OCI-LY3 (cell line): Measurements from ENCODE around the gene CYSLTR2.

Experiments
- H2AFZ ChIP-seq: fragments of 200-600, 300-600 bp; shearing (Covaris generic); 2 replicates; pipeline ENCODE4 v1.6.0; 2014; ENCODE audit warnings: antibody characterized with exemption, low read depth, low read length
- H3K27ac ChIP-seq: fragments of 200-600, 300-600 bp; sonication (generic); 2 replicates; pipeline ENCODE4 v1.5.1; 2014; ENCODE audit warnings: mild to moderate bottlenecking, low read length, moderate library complexity, mixed read lengths
- H3K27me3 ChIP-seq: fragments of 200-600, 300-600 bp; sonication (generic); 2 replicates; pipeline ENCODE4 v1.6.1; 2014; ENCODE audit warnings: low read depth, low read length, mixed read lengths
- H3K36me3 ChIP-seq: fragments of 200-600, 300-600 bp; sonication (generic); replicated peaks from 2 replicates; pipeline ENCODE3; 2014; ENCODE audit warnings: low read depth, low read length, mixed read lengths
- H3K4me1 ChIP-seq: fragments of 300-600, 200-600 bp; sonication (generic); 2 replicates; pipeline ENCODE4 v1.6.1; 2014; ENCODE audit warnings: low read length, mixed read lengths
- H3K4me2 ChIP-seq: fragments of 200-600, 300-600 bp; sonication (generic); 2 replicates; pipeline ENCODE4 v1.6.1; 2014; ENCODE audit warnings: low read length, mixed read lengths
- H3K4me3 ChIP-seq: fragments of 300-600, 200-600 bp; sonication (generic); 2 replicates; pipeline ENCODE4 v1.5.1; 2014; ENCODE audit warnings: antibody characterized with exemption, mild to moderate bottlenecking, low read length, moderate library complexity
- H3K79me2 ChIP-seq: fragments of 300-600, 200-600 bp; shearing (Covaris generic); 2 replicates; pipeline ENCODE4 v1.6.1; 2014; ENCODE audit warnings: mild to moderate bottlenecking, low read length, mixed read lengths
- H3K9ac ChIP-seq: fragments of 300-600, 200-600 bp; shearing (Covaris generic); 2 replicates; pipeline ENCODE4 v1.6.0; 2014; ENCODE audit warnings: mild to moderate bottlenecking, low read length, moderate library complexity
- H3K9me3 ChIP-seq: fragments of 200-600, 300-600 bp; shearing (Covaris generic); 2 replicates; pipeline ENCODE4 v1.6.1; 2014; ENCODE audit warnings: low read length, mixed read lengths; ENCODE audit not compliant: insufficient read depth
- H4K20me1 ChIP-seq: fragments of 200-600, 300-600 bp; sonication (generic); 2 replicates; pipeline ENCODE4 v1.6.1; 2016; ENCODE audit warnings: low read length, mixed read lengths; ENCODE audit not compliant: insufficient read depth
- EZH2phosphoT487 ChIP-seq: fragments of 200-600 bp; shearing (Covaris generic); IDR thresholded peaks from 2 replicates; pipeline ENCODE4 v1.6.1; 2018; ENCODE audit warnings: antibody characterized with exemption, mixed run types, low read depth
- TF ChIP-seq, protein P1 (sequence below): fragments of 200-600, 300-600 bp; sonication (generic); IDR thresholded peaks from 2 replicates; pipeline ENCODE4 v1.5.1; 2014; ENCODE audit warnings: antibody characterized with exemption, low read length, low read depth

The CYSLTR2 gene, protein sequence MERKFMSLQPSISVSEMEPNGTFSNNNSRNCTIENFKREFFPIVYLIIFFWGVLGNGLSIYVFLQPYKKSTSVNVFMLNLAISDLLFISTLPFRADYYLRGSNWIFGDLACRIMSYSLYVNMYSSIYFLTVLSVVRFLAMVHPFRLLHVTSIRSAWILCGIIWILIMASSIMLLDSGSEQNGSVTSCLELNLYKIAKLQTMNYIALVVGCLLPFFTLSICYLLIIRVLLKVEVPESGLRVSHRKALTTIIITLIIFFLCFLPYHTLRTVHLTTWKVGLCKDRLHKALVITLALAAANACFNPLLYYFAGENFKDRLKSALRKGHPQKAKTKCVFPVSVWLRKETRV

DNA sequence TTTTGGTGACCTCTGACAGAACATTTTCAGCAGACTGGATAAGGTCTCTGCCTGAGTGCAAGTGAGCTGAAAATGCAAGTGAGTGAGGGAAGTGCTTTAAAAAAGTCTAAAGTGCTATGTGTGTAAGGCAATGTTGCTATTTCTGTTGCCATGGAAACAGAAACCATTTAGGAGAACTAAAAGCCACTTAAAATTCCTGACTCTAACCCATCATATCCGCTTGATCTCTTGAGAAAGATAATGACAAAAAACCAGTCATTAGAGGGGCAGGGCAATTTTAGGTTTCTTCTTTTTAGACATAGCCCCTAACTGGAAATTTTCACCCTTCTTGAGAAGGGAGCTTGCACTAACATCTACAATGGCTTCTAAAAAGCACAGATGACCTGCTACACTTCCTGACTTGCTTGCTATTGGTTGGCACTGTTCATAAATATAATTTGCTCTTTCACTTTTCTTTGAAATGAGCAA lies at the start of gene CYSLTR2:
TSS of gene CYSLTR2 (plus strand) at position 458 of the 468 bp plus-strand sequence. CDS start 52,889 bp downstream, outside the sequence.
- no peaks in the 10 kb centered on the region for H3K9me3 ChIP-seq
- peaks cover 32% of the 10 kb centered on the region for H3K4me1 ChIP-seq
- peak within 1 kb of the TSS; percentile 51 for H3K4me3 ChIP-seq
- no peaks in the 10 kb centered on the region for H3K79me2 ChIP-seq
- H3K4me2 ChIP-seq, result peak within 1 kb of the TSS; percentile 62
- peak within 1 kb of the TSS; percentile 86 for H2AFZ ChIP-seq
- TF ChIP-seq, protein P1, sequence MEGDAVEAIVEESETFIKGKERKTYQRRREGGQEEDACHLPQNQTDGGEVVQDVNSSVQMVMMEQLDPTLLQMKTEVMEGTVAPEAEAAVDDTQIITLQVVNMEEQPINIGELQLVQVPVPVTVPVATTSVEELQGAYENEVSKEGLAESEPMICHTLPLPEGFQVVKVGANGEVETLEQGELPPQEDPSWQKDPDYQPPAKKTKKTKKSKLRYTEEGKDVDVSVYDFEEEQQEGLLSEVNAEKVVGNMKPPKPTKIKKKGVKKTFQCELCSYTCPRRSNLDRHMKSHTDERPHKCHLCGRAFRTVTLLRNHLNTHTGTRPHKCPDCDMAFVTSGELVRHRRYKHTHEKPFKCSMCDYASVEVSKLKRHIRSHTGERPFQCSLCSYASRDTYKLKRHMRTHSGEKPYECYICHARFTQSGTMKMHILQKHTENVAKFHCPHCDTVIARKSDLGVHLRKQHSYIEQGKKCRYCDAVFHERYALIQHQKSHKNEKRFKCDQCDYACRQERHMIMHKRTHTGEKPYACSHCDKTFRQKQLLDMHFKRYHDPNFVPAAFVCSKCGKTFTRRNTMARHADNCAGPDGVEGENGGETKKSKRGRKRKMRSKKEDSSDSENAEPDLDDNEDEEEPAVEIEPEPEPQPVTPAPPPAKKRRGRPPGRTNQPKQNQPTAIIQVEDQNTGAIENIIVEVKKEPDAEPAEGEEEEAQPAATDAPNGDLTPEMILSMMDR, result no peak
- no peak for TF ChIP-seq EZH2phosphoT487
- peak within 1 kb of the TSS; percentile 5; the same call in 1 of the 2 replicates for H3K9ac ChIP-seq
- peak within 1 kb of the TSS; percentile 13 for H3K27ac ChIP-seq
- H3K27me3 ChIP-seq, result no peaks in the 10 kb centered on the region
- H4K20me1 ChIP-seq, result no peaks in the 10 kb centered on the region
- H3K36me3 ChIP-seq, result no peaks in the 10 kb centered on the region

DNA sequence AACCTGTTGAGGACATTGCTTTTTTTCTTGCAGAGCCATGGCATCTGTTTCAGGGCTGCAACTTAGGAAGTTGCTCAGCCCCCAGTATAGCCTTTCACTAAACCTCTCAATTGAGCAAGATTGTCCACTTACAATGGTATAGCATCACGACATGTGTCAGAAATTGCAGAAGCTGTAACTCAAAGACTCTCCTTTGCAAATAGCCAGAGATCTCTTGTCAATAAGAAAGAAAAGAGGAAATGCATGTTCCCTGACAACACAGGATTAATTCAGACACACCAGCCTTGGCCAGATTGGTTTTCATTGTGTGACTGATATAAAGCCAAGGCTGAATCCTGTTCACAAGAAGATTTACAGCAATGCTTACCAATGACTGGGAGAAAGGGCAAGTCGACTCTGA lies 38.7 kb upstream of the CYSLTR2 start:
- Histone ChIP-seq H3K27ac (no peak overlapping the region), H3K9ac (no peak overlapping the region), H3K27me3 (no peaks in the 10 kb centered on the region), H4K20me1 (no peaks in the 10 kb centered on the region), H3K4me2 (no peak overlapping the region), H3K4me1 (no peaks in the 10 kb centered on the region), H3K4me3 (no peak overlapping the region), H3K79me2 (no peaks in the 10 kb centered on the region), H3K9me3 (peaks cover 18% of the 10 kb centered on the region; the same call in 1 of the 2 replicates), H3K36me3 (peaks cover 5% of the 10 kb centered on the region), H2AFZ (no peak overlapping the region)
- no peak for TF ChIP-seq EZH2phosphoT487
- TF ChIP-seq, protein P1, result no peak

DNA sequence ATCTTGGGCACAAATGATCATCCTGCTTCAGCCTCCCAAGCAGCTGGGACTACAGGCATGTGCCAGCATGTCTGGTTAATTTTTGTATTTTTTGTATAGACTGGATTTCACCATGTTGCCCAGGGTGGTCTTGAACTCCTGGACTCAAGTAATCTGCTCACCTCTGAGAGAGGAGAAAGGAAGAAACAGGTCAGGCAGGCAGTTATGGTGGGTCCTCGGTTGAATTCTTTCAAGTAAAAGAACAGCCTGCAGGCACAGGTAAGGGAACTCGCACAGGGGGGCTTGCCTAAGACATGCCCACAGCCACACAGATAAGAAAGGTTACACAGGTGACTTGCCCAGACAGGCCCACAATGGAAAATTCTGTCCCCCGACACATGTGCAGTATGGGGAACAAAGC lies 34.8 kb upstream of the CYSLTR2 start:
- no peaks in the 10 kb centered on the region for H3K27me3 ChIP-seq
- no peaks in the 10 kb centered on the region for H3K79me2 ChIP-seq
- no peak overlapping the region for H3K4me2 ChIP-seq
- H3K4me1 ChIP-seq, result no peaks in the 10 kb centered on the region
- no peak overlapping the region for H3K27ac ChIP-seq
- no peak for TF ChIP-seq EZH2phosphoT487
- TF ChIP-seq, protein P1, result no peak
- no peaks in the 10 kb centered on the region for H4K20me1 ChIP-seq
- H2AFZ ChIP-seq, result no peak overlapping the region
- H3K9ac ChIP-seq, result no peak overlapping the region
- H3K4me3 ChIP-seq, result no peak overlapping the region
- peaks cover 40% of the 10 kb centered on the region for H3K9me3 ChIP-seq
- peaks cover 18% of the 10 kb centered on the region for H3K36me3 ChIP-seq

DNA sequence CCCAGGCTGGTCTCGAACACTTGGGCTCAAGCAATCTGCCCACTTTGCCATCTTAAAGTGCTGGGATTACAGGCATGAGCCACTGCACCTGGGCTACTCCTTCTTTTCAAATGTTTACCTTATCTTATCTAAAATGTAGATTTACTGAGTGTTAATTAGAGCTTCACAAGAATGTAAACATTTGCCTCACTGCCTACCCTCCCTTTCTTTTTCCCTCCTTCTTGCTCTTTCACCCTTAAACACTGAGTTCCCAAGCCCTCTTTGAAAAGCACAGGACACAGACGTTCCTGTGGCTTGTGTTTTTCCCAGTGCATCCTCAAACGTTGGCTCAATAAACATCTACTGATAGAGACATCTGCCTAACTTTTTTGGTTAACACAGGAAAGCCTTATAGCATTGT lies 32.7 kb upstream of the CYSLTR2 start:
- H3K27me3 ChIP-seq, result no peaks in the 10 kb centered on the region

More for the DNA sequence above, 32.7 kb upstream of the CYSLTR2 start:
- H3K27ac ChIP-seq, result no peak overlapping the region
- no peak overlapping the region for H3K4me2 ChIP-seq
- no peak for TF ChIP-seq EZH2phosphoT487
- TF ChIP-seq, protein P1, result no peak
- no peak overlapping the region for H3K9ac ChIP-seq
- H4K20me1 ChIP-seq, result no peaks in the 10 kb centered on the region
- H3K79me2 ChIP-seq, result no peaks in the 10 kb centered on the region
- no peak overlapping the region for H3K4me3 ChIP-seq
- no peaks in the 10 kb centered on the region for H3K4me1 ChIP-seq
- no peak overlapping the region for H2AFZ ChIP-seq
- H3K9me3 ChIP-seq, result peaks cover 40% of the 10 kb centered on the region
- H3K36me3 ChIP-seq, result peaks cover 18% of the 10 kb centered on the region
